GM19467 (cell line): ENCODE measurements around the gene PPTC7.

Source experiments
- ATAC-seq: cut with Tn5 transposase; IDR thresholded peaks from one replicate; pipeline ENCODE4 v1.9.1; 2021; ENCODE audit warnings: mild to moderate bottlenecking, moderate library complexity; ENCODE audit not compliant: unreplicated experiment

The PPTC7 gene

GRCh38 chr12:110498984-110499706 lies 84.0 kb downstream of the PPTC7 start:
- no peak for ATAC-seq
